CD4-positive, alpha-beta T cell (primary cell): ENCODE data around the gene ROR1. TPM values are rescaled to one million over a fixed set of nuclear protein-coding genes. Genes with fewer than 3 reads are reported as not detected.

Source experiments
- ATAC-seq: fragments of 200-7000 bp; cut with Tn5 transposase; one replicate; pipeline ENCODE4 v1.10.0; 2022; ENCODE audit warnings: mild to moderate bottlenecking; ENCODE audit not compliant: poor library complexity
- CTCF ChIA-PET: fragments of 350-600 bp; sonication (Branson Sonifier 250); formaldehyde crosslinking; loops from one replicate; lab custom pipeline; 2021; ENCODE audit warnings: antibody characterized with exemption, inconsistent platforms; lab: Charles Lee
- POLR2A ChIA-PET: fragments of 350-600 bp; sonication (Branson Sonifier 250); formaldehyde crosslinking; loops from one replicate; lab custom pipeline; 2021; ENCODE audit warnings: antibody characterized with exemption, inconsistent platforms; lab: Charles Lee
- DNase-seq, 14 experiments: peaks; one replicate each; pipeline ENCODE4 v3.0.0-alpha.2; 2013 to 2020; ENCODE audit warnings: mixed read lengths in 2 of 14
- H3K27ac ChIP-seq, 2 donors: one replicate each; pipeline versions ENCODE4 v1.5.1 to v1.7.0; 2013; ENCODE audit warnings: low read length in 2 of 2, low read depth in 1 of 2, mild to moderate bottlenecking in 1 of 2
- H3K27me3 ChIP-seq, 2 experiments: 1 replicate in 1 of 2; 2 replicates in 1 of 2; pipeline versions ENCODE4 v1.6.1 to v1.7.0; 2013; ENCODE audit warnings: low read length in 2 of 2, control low read depth in 1 of 2, mild to moderate bottlenecking in 1 of 2, moderate library complexity in 1 of 2; ENCODE audit not compliant: insufficient read depth in 2 of 2, control insufficient read depth in 1 of 2
- H3K36me3 ChIP-seq: one replicate; pipeline ENCODE4 v1.6.1; 2013; ENCODE audit warnings: low read length, control low read depth; ENCODE audit not compliant: insufficient read depth
- H3K4me1 ChIP-seq: one replicate; pipeline ENCODE4 v1.6.1; 2013; ENCODE audit warnings: low read length, control low read depth; ENCODE audit not compliant: insufficient read depth
- H3K4me3 ChIP-seq: one replicate; pipeline ENCODE4 v1.5.1; 2013; ENCODE audit warnings: mild to moderate bottlenecking, low read length, moderate library complexity
- H3K9me3 ChIP-seq, 2 experiments: 1 replicate in 1 of 2; 2 replicates in 1 of 2; pipeline versions ENCODE4 v1.6.1 to v1.7.0; 2013; ENCODE audit warnings: low read length in 2 of 2, mild to moderate bottlenecking in 2 of 2, control low read depth in 1 of 2, moderate library complexity in 1 of 2; ENCODE audit not compliant: control insufficient read depth in 1 of 2, insufficient read depth in 1 of 2
- H3K27ac Mint-ChIP-seq: one replicate; pipeline ENCODE4 v1.8.0; 2020; ENCODE audit warnings: mixed read lengths
- H3K27me3 Mint-ChIP-seq: one replicate; pipeline ENCODE4 v1.8.0; 2021; ENCODE audit warnings: mixed read lengths
- H3K36me3 Mint-ChIP-seq: one replicate; pipeline ENCODE4 v1.8.0; 2021; ENCODE audit warnings: low read depth, mixed read lengths
- H3K4me1 Mint-ChIP-seq: one replicate; pipeline ENCODE4 v1.8.0; 2021; ENCODE audit warnings: low read depth, mixed read lengths
- H3K4me3 Mint-ChIP-seq: one replicate; pipeline ENCODE4 v1.8.0; 2020; ENCODE audit warnings: mild to moderate bottlenecking, mixed read lengths
- H3K9me3 Mint-ChIP-seq: one replicate; pipeline ENCODE4 v1.8.0; 2020; ENCODE audit warnings: mixed read lengths
- intact Hi-C, 2 experiments: fragments of 100-400 bp; cut with DNase I in 1 of 2; cut with micrococcal nuclease in 1 of 2; formaldehyde crosslinking; loops; one replicate each; pipeline versions ENCODE4 v1.15.1 to v1.9.0; 2023 to 2025; cut with DNase I, micrococcal nuclease
- total RNA-seq, 174 experiments: library from RNA in 2 of 174; stranded (reverse) in 2 of 174; gene quantifications; one replicate each; pipeline ENCODE4 v1.2.3 and lab custom pipeline; 2021 to 2026
- TF ChIP-seq, protein P1 (sequence below): fragments of 200-600 bp; IDR thresholded peaks from one replicate; pipeline ENCODE4 v1.8.0; 2022; ENCODE audit warnings: antibody characterized with exemption, mild to moderate bottlenecking

The ROR1 gene
- total RNA-seq, 2 experiments from 2014 or later, result not detected

DNA sequence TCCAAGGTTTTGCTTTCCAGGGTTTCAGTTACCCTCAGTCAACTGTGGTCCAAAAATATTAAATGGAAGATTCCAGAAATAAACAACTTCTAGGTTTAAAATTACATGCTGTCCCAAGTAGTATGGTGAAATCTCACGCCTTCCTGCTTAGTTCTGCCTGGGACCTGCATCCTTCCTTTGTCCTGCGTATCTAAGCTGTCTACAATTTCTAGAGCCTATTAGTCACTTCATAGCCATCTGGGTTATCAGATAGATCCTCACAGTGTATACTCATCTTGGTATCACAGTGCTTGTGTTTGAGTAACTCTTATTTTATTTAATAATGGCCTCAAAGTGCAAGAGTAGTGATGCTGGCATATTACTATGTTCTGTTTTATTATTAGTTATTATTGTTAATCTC, 157.7 kb downstream of the ROR1 start:
- Mint-ChIP-seq H3K27me3 (no peaks in the 10 kb centered on the region), H3K27ac (no peak overlapping the region), H3K36me3 (no peaks in the 10 kb centered on the region), H3K4me3 (no peak overlapping the region), H3K4me1 (no peaks in the 10 kb centered on the region), H3K9me3 (no peaks in the 10 kb centered on the region)
- no peaks in the 10 kb centered on the region for H3K9me3 ChIP-seq
- no peaks in the 10 kb centered on the region for H3K4me1 ChIP-seq
- H3K36me3 ChIP-seq, result no peaks in the 10 kb centered on the region
- no peak for ATAC-seq
- H3K27ac ChIP-seq, result no peak overlapping the region
- POLR2A ChIA-PET, result no interaction called here
- DNase-seq, result no peak
- TF ChIP-seq, protein P1, sequence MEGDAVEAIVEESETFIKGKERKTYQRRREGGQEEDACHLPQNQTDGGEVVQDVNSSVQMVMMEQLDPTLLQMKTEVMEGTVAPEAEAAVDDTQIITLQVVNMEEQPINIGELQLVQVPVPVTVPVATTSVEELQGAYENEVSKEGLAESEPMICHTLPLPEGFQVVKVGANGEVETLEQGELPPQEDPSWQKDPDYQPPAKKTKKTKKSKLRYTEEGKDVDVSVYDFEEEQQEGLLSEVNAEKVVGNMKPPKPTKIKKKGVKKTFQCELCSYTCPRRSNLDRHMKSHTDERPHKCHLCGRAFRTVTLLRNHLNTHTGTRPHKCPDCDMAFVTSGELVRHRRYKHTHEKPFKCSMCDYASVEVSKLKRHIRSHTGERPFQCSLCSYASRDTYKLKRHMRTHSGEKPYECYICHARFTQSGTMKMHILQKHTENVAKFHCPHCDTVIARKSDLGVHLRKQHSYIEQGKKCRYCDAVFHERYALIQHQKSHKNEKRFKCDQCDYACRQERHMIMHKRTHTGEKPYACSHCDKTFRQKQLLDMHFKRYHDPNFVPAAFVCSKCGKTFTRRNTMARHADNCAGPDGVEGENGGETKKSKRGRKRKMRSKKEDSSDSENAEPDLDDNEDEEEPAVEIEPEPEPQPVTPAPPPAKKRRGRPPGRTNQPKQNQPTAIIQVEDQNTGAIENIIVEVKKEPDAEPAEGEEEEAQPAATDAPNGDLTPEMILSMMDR, result no peak
- intact Hi-C loops, result no loop called here
- H3K27me3 ChIP-seq, result no peaks in the 10 kb centered on the region
- CTCF ChIA-PET, result no interaction called here
- no peak overlapping the region for H3K4me3 ChIP-seq

DNA sequence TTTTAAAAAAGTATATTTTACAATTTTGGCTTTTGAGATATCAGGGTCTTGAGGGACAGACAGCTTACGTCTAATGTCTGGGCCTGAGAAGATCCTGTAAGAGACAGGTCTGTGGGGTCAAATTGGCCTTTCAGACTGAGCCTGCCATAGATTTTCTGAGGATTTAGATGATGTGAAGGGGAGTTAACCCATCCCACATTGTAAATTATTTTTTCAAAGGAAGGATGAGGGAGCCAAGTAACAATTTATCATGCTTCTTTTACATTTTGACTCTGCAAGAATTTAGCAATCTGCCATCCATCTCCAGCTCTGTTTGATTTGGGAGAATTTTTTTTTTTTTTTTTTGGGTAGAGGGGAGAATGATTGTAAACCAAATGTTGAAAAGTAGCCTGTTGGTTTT, 160.9 kb downstream of the ROR1 start:
- H3K27ac Mint-ChIP-seq, result no peak overlapping the region
- H3K27ac ChIP-seq, result no peak overlapping the region
- no peaks in the 10 kb centered on the region for H3K27me3 ChIP-seq
- ATAC-seq (no peak), DNase-seq (no peak)
- TF ChIP-seq, protein P1, result no peak
- H3K4me1 Mint-ChIP-seq, result no peaks in the 10 kb centered on the region
- no peaks in the 10 kb centered on the region for H3K4me1 ChIP-seq
- no peak overlapping the region for H3K4me3 Mint-ChIP-seq
- no peaks in the 10 kb centered on the region for H3K36me3 Mint-ChIP-seq
- H3K27me3 Mint-ChIP-seq, result no peaks in the 10 kb centered on the region
- no peaks in the 10 kb centered on the region for H3K9me3 ChIP-seq
- no peak overlapping the region for H3K4me3 ChIP-seq
- POLR2A ChIA-PET, result no interaction called here
- CTCF ChIA-PET, result no interaction called here
- H3K36me3 ChIP-seq, result no peaks in the 10 kb centered on the region
- no peaks in the 10 kb centered on the region for H3K9me3 Mint-ChIP-seq
- intact Hi-C loops, result no loop called here

DNA sequence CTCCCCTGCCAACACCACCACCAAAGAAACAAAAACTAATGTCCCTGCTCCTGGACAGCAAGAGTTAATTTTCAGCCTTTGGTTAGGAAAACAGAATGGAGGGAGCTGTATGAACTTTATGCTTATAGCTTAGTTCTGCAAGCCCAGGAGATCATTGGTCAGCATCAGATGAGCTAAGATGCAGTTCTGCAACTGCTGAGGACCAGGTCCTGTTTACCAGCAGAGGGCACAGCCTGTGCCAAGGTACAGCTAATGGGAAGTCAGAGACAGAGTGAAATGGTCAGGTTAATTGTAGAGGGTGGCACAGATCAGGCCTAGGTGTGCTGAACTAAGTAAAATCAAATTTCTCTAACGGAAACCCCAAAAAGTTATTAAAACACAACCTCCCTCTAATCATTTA, 161.3 kb downstream of the ROR1 start:
- Histone ChIP-seq H3K36me3 (no peaks in the 10 kb centered on the region), H3K27me3 (no peaks in the 10 kb centered on the region), H3K4me1 (no peaks in the 10 kb centered on the region), H3K4me3 (no peak overlapping the region), H3K9me3 (no peaks in the 10 kb centered on the region), H3K27ac (no peak overlapping the region)
- TF ChIP-seq, protein P1, result no peak
- H3K36me3 Mint-ChIP-seq, result no peaks in the 10 kb centered on the region
- DNase-seq (no peak), ATAC-seq (no peak)
- ChIA-PET POLR2A (no interaction called here), CTCF (no interaction called here)
- H3K27ac Mint-ChIP-seq, result no peak overlapping the region
- no peaks in the 10 kb centered on the region for H3K9me3 Mint-ChIP-seq
- no peak overlapping the region for H3K4me3 Mint-ChIP-seq
- no peaks in the 10 kb centered on the region for H3K27me3 Mint-ChIP-seq
- no peaks in the 10 kb centered on the region for H3K4me1 Mint-ChIP-seq
- intact Hi-C loops, result no loop called here
